CD14-positive monocyte (primary cell): ENCODE results near the gene THOC5. TPM values are rescaled to one million over a fixed set of nuclear protein-coding genes. Genes with fewer than 3 reads are reported as not detected.
A peak's percentile ranks its signal among the peaks of the same experiment; 100 is the strongest.

Experiments
- DNase-seq, 3 donors: peaks; one replicate each; pipeline ENCODE4 v3.0.0-alpha.2; 2011 to 2022
- H2AFZ ChIP-seq: 2 replicates; pipeline ENCODE4 v1.6.0; 2012; ENCODE audit warnings: mild to moderate bottlenecking, low read depth, low read length, inconsistent platforms; ENCODE audit not compliant: insufficient read depth, poor library complexity, severe bottlenecking
- H3K27ac ChIP-seq, 2 donors: 1 replicate in 1 of 2; 2 replicates in 1 of 2; pipeline ENCODE4 v1.5.1; 2012 to 2013; ENCODE audit warnings: low read length in 2 of 2, control low read depth in 1 of 2, inconsistent platforms in 1 of 2, low read depth in 1 of 2, mild to moderate bottlenecking in 1 of 2
- H3K27me3 ChIP-seq, 2 donors: one replicate each; pipeline versions ENCODE4 v1.6.0 to v1.6.1; 2011 to 2013; ENCODE audit warnings: low read length in 2 of 2; ENCODE audit not compliant: control insufficient read depth in 2 of 2, insufficient read depth in 2 of 2
- H3K36me3 ChIP-seq, 2 donors: replicated peaks in 1 of 2; 1 replicate in 1 of 2; 2 replicates in 1 of 2; pipeline versions ENCODE4 v1.5.1 to v1.6.1; 2012 to 2013; ENCODE audit warnings: low read length in 2 of 2, control low read depth in 1 of 2, inconsistent platforms in 1 of 2, mild to moderate bottlenecking in 1 of 2; ENCODE audit not compliant: insufficient read depth in 2 of 2, control insufficient read depth in 1 of 2
- H3K4me1 ChIP-seq, 2 donors: 1 replicate in 1 of 2; 2 replicates in 1 of 2; pipeline versions ENCODE4 v1.5.1 to v1.6.1; 2012 to 2013; ENCODE audit warnings: low read length in 2 of 2, control low read depth in 1 of 2, inconsistent platforms in 1 of 2, mild to moderate bottlenecking in 1 of 2, moderate library complexity in 1 of 2; ENCODE audit not compliant: insufficient read depth in 2 of 2, control insufficient read depth in 1 of 2
- H3K4me2 ChIP-seq: replicated peaks from 2 replicates; pipeline ENCODE3; 2012; ENCODE audit warnings: low read length, moderate library complexity, mild to moderate bottlenecking; ENCODE audit not compliant: poor library complexity, severe bottlenecking; ENCODE audit errors: extremely low read depth
- H3K4me3 ChIP-seq, 3 experiments: fragments of 200-600 bp in 1 of 3; sonication (generic) in 1 of 3; replicated peaks in 1 of 3; 1 replicate in 2 of 3; 2 replicates in 1 of 3; pipeline ENCODE4 v1.5.1; 2011 to 2013; ENCODE audit warnings: low read length in 3 of 3, mild to moderate bottlenecking in 3 of 3, control low read depth in 2 of 3, low read depth in 2 of 3, inconsistent platforms in 1 of 3, moderate library complexity in 1 of 3
- H3K79me2 ChIP-seq: 2 replicates; pipeline ENCODE4 v1.6.0; 2012; ENCODE audit warnings: mild to moderate bottlenecking, control low read depth, inconsistent platforms, low read length, moderate library complexity; ENCODE audit not compliant: insufficient read depth
- H3K9ac ChIP-seq: 2 replicates; pipeline ENCODE4 v1.6.0; 2017; ENCODE audit warnings: low read length, mild to moderate bottlenecking; ENCODE audit not compliant: insufficient read depth, poor library complexity, severe bottlenecking
- H3K9me3 ChIP-seq, 2 donors: replicated peaks in 1 of 2; 1 replicate in 1 of 2; 2 replicates in 1 of 2; pipeline versions ENCODE4 v1.5.1 to v1.6.1; 2012 to 2013; ENCODE audit warnings: low read length in 2 of 2, control low read depth in 1 of 2; ENCODE audit not compliant: control insufficient read depth in 1 of 2, insufficient read depth in 1 of 2
- H4K20me1 ChIP-seq: 2 replicates; pipeline ENCODE4 v1.6.0; 2012; ENCODE audit warnings: mild to moderate bottlenecking, low read length, control low read depth, moderate library complexity; ENCODE audit not compliant: insufficient read depth
- H3K27ac Mint-ChIP-seq, 7 donors: one replicate each; pipeline ENCODE4 v1.8.0; 2020; ENCODE audit warnings: mild to moderate bottlenecking in 7 of 7, mixed read lengths in 7 of 7, moderate library complexity in 6 of 7, inconsistent platforms in 2 of 7
- H3K27me3 Mint-ChIP-seq, 3 donors: one replicate each; pipeline ENCODE4 v1.8.0; 2021 to 2022; ENCODE audit warnings: low read depth in 3 of 3, mild to moderate bottlenecking in 3 of 3, mixed read lengths in 3 of 3, moderate library complexity in 3 of 3, inconsistent platforms in 1 of 3
- H3K36me3 Mint-ChIP-seq, 2 donors: one replicate each; pipeline ENCODE4 v1.8.0; 2020; ENCODE audit warnings: mixed read lengths in 2 of 2, inconsistent platforms in 1 of 2, mild to moderate bottlenecking in 1 of 2
- H3K4me1 Mint-ChIP-seq: one replicate; pipeline ENCODE4 v1.8.0; 2020; ENCODE audit warnings: mild to moderate bottlenecking, mixed read lengths
- H3K4me3 Mint-ChIP-seq, 2 donors: one replicate each; pipeline ENCODE4 v1.8.0; 2020; ENCODE audit warnings: mild to moderate bottlenecking in 2 of 2, mixed read lengths in 2 of 2, moderate library complexity in 1 of 2
- H3K9me3 Mint-ChIP-seq, 7 donors: one replicate each; pipeline ENCODE4 v1.8.0; 2020 to 2022; ENCODE audit warnings: mixed read lengths in 7 of 7, mild to moderate bottlenecking in 6 of 7, moderate library complexity in 6 of 7, inconsistent platforms in 2 of 7
- CTCF ChIP-seq: fragments of 200-600 bp; IDR thresholded peaks from one replicate; pipeline ENCODE4 v1.8.0; 2022; ENCODE audit warnings: antibody characterized with exemption, mild to moderate bottlenecking
- WGBS: methylation state at CpG from one replicate; pipeline ENCODE4 v1.1.5; 2013; ENCODE audit warnings: missing lambda C conversion rate; ENCODE audit not compliant: insufficient coverage; 5-methylcytosine and 5-hydroxymethylcytosine counted together
- intact Hi-C, 2 donors: fragments of 100-400 bp; cut with micrococcal nuclease; formaldehyde crosslinking; loops; one replicate each; pipeline versions ENCODE4 v1.15.0 to v1.15.1; 2023
- polyA plus RNA-seq, 3 donors: library from polyadenylated mRNA; depleted of rRNA in 1 of 3; unstranded in 2 of 3; stranded (reverse) in 1 of 3; fragments of 300-500 nt in 2 of 3; fragments of >200 nt in 1 of 3; fragmentation: Illumina TruSeq in 2 of 3; gene quantifications; 1 replicate in 2 of 3; 2 replicates in 1 of 3; pipeline ENCODE4 v1.2.3, GENCODE V29; 2012 to 2021

The THOC5 gene
- polyA plus RNA-seq, 3 donors = 19.6 to 29.9 (median 28.2) TPM

GRCh38 chr22:29580200-29580810, 26.7 kb upstream of the THOC5 start:
- peaks cover 0 to 2% (median 0%) of the 10 kb centered on the region in 7 donors for H3K9me3 Mint-ChIP-seq
- H3K4me3 Mint-ChIP-seq = peak overlapping the region; percentile 87 to 91
- DNase-seq = no peak
- no peaks in the 10 kb centered on the region for H3K36me3 Mint-ChIP-seq
- H3K79me2 ChIP-seq = no peaks in the 10 kb centered on the region
- H3K27me3 ChIP-seq = no peaks in the 10 kb centered on the region
- H2AFZ ChIP-seq = peak overlapping the region; percentile 88
- H4K20me1 ChIP-seq = no peaks in the 10 kb centered on the region
- H3K4me1 ChIP-seq = peaks cover 6 to 9% of the 10 kb centered on the region in 2 donors
- TF ChIP-seq CTCF = no peak
- intact Hi-C loops = no loop called here
- H3K4me2 ChIP-seq = peak overlapping the region; percentile 93
- 43% methylated on average over 8 of the region's 8 CpGs for WGBS
- H3K4me3 ChIP-seq = peak overlapping the region; percentile 54 to 90 (median 55)
- H3K9me3 ChIP-seq = no peaks in the 10 kb centered on the region
- peaks cover 9% of the 10 kb centered on the region for H3K4me1 Mint-ChIP-seq
- H3K27me3 Mint-ChIP-seq = peaks cover 2 to 9% (median 2%) of the 10 kb centered on the region in 3 donors
- peak overlapping the region; percentile 61 for H3K9ac ChIP-seq
- H3K36me3 ChIP-seq = no peaks in the 10 kb centered on the region
- H3K27ac Mint-ChIP-seq = peak overlapping the region in 2 of 7 donors; percentile 10 to 75
- peak overlapping the region in 1 of 2 donors; percentile 22 for H3K27ac ChIP-seq

- Histone ChIP-seq H4K20me1 (no peaks in the 10 kb centered on the region), H3K4me1 (peaks cover 6 to 9% of the 10 kb centered on the region in 2 donors), H3K9me3 (no peaks in the 10 kb centered on the region), H2AFZ (no peak overlapping the region), H3K27me3 (no peaks in the 10 kb centered on the region), H3K79me2 (no peaks in the 10 kb centered on the region), H3K27ac (no peak overlapping the region), H3K4me3 (no peak overlapping the region), H3K4me2 (no peak overlapping the region), H3K36me3 (no peaks in the 10 kb centered on the region), H3K9ac (no peak overlapping the region)
- Mint-ChIP-seq H3K27me3 (peaks cover 0 to 9% (median 2%) of the 10 kb centered on the region in 3 donors), H3K27ac (no peak overlapping the region), H3K36me3 (no peaks in the 10 kb centered on the region), H3K4me1 (peaks cover 9% of the 10 kb centered on the region), H3K4me3 (peak overlapping the region in 1 of 2 donors; percentile 12), H3K9me3 (peaks cover 0 to 2% (median 0%) of the 10 kb centered on the region in 7 donors)
- TF ChIP-seq CTCF = no peak
- no peak for DNase-seq
- intact Hi-C loops = no loop called here
- 80% methylated on average over 5 of the region's 10 CpGs for WGBS
These were observed 25.1 kb upstream of the THOC5 start for GRCh38 chr22:29578462-29579200.
